ENCODE measurements around the gene SSBP3.

Gene SSBP3

GRCh38 chr1:54375298-54375697 is 30.9 kb downstream of the SSBP3 start:
- no peak for TF ChIP-seq CTCF (IDR thresholded peaks at IDR 0.05; ENCODE audit: extremely low read depth, missing control alignments)
- no peak for DNase-seq (ENCODE audit: low spot score)

- no peak for DNase-seq (ENCODE audit: low spot score)
- TF ChIP-seq CTCF (IDR thresholded peaks at IDR 0.05; ENCODE audit: extremely low read depth, missing control alignments) = no peak
Observed at GRCh38 chr1:54374766-54375165, 31.4 kb downstream of the SSBP3 start.

- peak; percentile 48 for DNase-seq (ENCODE audit: low spot score)
- no peak for TF ChIP-seq CTCF (IDR thresholded peaks at IDR 0.05; ENCODE audit: extremely low read depth, missing control alignments)
Observed at GRCh38 chr1:54372978-54373377, 33.2 kb downstream of the SSBP3 start.

GRCh38 chr1:54371942-54372275 is 34.3 kb downstream of the SSBP3 start:
- DNase-seq (ENCODE audit: low spot score) = no peak
- no peak for TF ChIP-seq CTCF (IDR thresholded peaks at IDR 0.05; ENCODE audit: extremely low read depth, missing control alignments)

- no peak for DNase-seq (ENCODE audit: low spot score)
- TF ChIP-seq CTCF (IDR thresholded peaks at IDR 0.05; ENCODE audit: extremely low read depth, missing control alignments) = no peak
Observed at GRCh38 chr1:54371038-54371941, 34.9 kb downstream of the SSBP3 start.

- no peak for DNase-seq (ENCODE audit: low spot score)
- no peak for TF ChIP-seq CTCF (IDR thresholded peaks at IDR 0.05; ENCODE audit: extremely low read depth, missing control alignments)
Observed at GRCh38 chr1:54370287-54370989, 35.8 kb downstream of the SSBP3 start.

GRCh38 chr1:54367613-54368012 is 38.6 kb downstream of the SSBP3 start:
- DNase-seq (ENCODE audit: low spot score) = no peak
- no peak for TF ChIP-seq CTCF (IDR thresholded peaks at IDR 0.05; ENCODE audit: extremely low read depth, missing control alignments)
